GM12891 (cell line): ENCODE measurements around the gene HOXD1.

Experiments
- POLR2A ChIP-seq: IDR thresholded peaks from 2 replicates; pipeline ENCODE4 v1.6.1; 2011; ENCODE audit warnings: low read depth, low read length, control low read depth
- POLR2AphosphoS5 ChIP-seq: IDR thresholded peaks from 2 replicates; pipeline ENCODE4 v1.6.1; 2011; ENCODE audit warnings: low read depth, low read length, control low read depth
- POU2F2 ChIP-seq: IDR thresholded peaks from 2 replicates; pipeline ENCODE4 v1.6.1; 2011; ENCODE audit warnings: low read depth, mild to moderate bottlenecking, control low read depth, low read length, moderate library complexity
- TAF1 ChIP-seq: IDR thresholded peaks from 2 replicates; pipeline ENCODE4 v1.6.1; 2011; ENCODE audit warnings: low read depth, low read length, control low read depth

DNA sequence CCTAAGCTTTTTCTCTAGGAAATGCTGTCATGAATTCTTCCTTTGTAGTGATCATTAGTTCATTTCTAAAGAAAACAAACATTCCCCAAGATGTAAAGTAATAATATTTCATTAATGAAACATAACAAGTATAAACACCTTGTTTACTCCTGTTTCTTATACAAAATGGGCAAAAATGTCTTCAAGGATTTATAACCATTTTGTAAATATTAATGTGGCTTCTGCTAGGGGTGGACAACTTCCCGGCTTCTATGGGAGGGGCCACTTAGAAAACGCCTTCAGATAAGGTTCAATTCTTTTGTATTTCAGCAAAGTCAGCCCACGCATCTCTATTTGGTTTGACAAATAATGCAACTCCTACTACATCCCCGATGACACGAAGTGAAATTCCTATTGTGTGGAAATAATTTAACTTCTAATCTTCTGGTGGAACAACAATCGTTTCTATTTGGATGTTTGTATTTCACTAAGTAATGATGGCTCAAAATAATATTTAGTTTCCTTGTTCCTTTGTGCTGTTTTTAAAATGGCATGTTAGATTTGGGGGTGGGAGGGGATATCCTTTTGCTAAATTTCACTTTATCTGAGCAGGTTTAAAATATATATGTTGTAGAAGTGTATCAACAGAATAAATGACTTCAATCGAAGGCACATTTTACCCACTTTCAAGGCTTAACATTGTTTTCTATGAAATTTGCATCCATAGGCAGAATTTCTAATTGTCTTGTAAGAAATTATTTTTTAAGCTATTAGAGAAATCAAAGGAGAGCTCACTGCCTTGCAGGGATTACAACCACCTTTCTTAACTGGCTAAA, 14.7 kb upstream of the HOXD1 start:
- no peak for TF ChIP-seq TAF1
- TF ChIP-seq POLR2A = no peak
- no peak for TF ChIP-seq POLR2AphosphoS5
- TF ChIP-seq POU2F2 = no peak
